GM10847 (cell line): ENCODE results near the gene KDM5A.

Experiments used
- POLR2A ChIP-seq: IDR thresholded peaks from 2 replicates; pipeline ENCODE4 v1.6.1; 2011; ENCODE audit not compliant: insufficient read length; ENCODE audit errors: extremely low read depth

The KDM5A gene

GRCh38 chr12:256958-257357 lies 132.2 kb downstream of the KDM5A start:
- TF ChIP-seq POLR2A: no peak

DNA sequence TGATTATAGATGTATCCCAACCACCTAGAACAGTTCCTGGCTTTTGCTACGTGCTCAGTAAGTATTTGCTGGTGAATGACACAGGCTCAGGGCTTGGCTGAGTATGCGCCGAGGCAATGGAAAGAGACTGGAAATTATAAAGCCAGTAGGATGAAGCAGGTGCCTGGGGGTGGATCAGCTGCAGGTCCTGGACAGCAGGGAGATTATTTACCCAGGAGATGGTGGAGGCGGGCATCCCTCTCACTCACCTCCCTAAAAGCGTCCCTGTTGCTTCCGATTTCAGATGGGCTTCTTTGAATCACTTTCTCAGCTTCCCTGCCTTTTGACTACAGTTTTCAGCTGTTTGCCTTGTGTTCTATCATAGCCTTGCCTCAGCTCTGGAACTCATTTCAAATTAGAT lies 132.9 kb downstream of the KDM5A start:
- TF ChIP-seq POLR2A: no peak

- no peak for TF ChIP-seq POLR2A
These were observed 134.2 kb downstream of the KDM5A start for GRCh38 chr12:254912-255311.

DNA sequence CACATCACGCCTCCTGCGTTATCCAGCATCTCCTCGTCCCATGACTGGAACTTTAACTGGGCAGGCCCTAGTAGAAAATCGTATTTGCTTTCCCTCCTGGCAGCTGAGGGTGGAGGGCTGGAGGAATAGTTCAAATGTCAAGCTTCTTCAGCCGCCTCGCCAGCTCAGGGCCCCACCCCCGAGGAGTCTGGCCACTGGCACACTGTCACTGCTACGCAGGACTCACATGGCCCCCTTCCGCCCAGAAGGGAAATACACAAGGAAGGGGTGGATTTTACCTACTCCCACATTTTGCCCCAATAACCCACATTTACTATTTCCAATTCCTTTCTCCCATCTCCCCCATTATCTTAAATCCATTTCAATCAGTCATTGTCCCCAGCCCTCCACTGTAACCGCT lies 135.1 kb downstream of the KDM5A start:
- TF ChIP-seq POLR2A: no peak

DNA sequence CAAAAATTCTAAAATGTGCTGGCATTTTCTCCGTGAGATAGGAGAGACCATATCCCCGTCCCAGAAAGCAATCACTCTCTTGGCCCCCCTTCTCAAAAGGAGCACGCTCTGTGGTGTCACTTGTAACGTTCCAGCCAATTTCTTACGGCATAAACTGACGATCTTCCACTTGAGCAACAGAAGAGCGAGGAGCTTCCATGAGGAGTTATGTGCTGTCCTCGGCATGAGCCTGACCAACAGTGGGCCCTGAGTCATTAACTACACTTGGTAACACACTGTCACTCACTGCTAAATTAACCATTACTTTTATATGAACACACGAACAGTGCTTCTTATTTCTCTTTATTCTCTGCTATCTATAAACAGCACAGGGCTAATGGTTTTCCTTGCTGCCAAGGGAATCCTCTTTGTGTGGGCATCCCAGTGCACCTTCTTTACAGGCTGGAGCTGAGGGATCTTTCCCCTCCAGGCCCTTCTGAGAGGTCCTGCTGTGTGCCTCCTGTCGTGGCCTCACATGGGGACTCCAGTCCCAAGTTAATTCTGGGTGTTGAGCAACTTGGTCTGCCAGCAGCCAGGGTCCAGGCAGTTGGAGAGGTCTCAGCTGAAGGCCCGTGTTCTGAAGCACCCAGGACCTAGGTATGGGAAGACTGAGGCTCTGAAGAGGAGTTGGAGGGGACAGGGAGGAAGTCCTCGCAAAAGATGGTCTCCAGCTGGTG lies 135.8 kb downstream of the KDM5A start:
- TF ChIP-seq POLR2A: no peak

GRCh38 chr12:252636-253035 lies 136.5 kb downstream of the KDM5A start:
- no peak for TF ChIP-seq POLR2A

- TF ChIP-seq POLR2A: no peak
These were observed 141.8 kb downstream of the KDM5A start for GRCh38 chr12:247271-247670.

- no peak for TF ChIP-seq POLR2A
These were observed 145.7 kb downstream of the KDM5A start for GRCh38 chr12:243381-243780.

DNA sequence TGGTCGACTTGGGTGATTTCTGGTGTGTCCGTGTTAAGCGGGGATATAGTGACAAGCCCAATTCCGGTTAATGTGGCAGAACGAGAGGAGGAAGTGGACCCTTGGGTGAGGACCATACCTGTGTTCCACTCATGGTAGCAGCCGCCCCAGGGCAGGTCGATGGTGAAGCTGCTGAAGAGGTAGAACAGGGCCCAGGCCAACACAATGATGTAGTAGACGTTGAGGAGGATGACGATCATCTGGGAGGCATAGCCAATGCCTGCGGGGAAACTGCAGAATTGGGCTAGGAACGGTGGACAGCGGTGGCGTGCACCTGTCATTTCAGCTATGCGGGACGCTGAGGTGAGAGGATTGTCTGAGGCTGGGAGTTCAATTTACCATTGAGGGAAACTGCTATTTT lies 146.6 kb downstream of the KDM5A start:
- no peak for TF ChIP-seq POLR2A

DNA sequence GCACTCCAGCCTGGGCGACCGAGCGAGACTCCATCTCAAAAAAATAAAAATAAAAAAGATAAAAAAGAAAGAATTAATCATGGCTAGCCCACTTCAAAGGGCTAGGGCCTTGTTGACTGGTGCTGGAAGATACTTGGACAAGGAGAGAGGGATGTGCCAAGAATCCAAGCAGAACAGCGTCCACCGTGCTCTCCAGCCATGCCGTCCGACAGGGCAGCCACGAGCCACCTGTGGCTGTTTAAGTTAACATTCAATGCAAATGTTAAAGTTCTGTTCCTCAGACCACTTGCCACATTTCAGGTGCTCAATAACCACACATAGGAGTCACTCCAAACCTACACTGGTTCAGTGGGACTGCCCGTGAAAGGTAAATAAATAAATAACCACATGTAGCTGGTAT lies 147.9 kb downstream of the KDM5A start:
- TF ChIP-seq POLR2A: no peak

DNA sequence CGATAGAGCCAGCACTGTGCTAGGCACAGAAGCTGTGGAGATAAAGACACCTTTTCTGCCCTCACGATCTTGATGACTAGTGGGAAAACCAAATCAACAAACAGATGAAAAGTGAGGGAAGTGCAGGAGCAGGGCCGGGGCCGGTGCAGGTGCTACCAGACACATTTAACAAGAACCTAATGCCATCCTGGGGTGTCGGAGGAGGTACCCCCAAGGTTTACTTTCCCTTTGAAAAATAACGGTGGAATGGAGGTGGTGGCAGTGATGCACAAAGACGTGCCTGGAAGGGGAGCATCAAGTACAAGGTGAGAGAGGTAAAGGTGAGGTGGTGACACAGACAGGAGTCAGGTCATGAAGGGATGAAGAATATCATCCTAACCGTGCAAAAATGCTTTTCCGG lies 148.6 kb downstream of the KDM5A start:
- TF ChIP-seq POLR2A: no peak

DNA sequence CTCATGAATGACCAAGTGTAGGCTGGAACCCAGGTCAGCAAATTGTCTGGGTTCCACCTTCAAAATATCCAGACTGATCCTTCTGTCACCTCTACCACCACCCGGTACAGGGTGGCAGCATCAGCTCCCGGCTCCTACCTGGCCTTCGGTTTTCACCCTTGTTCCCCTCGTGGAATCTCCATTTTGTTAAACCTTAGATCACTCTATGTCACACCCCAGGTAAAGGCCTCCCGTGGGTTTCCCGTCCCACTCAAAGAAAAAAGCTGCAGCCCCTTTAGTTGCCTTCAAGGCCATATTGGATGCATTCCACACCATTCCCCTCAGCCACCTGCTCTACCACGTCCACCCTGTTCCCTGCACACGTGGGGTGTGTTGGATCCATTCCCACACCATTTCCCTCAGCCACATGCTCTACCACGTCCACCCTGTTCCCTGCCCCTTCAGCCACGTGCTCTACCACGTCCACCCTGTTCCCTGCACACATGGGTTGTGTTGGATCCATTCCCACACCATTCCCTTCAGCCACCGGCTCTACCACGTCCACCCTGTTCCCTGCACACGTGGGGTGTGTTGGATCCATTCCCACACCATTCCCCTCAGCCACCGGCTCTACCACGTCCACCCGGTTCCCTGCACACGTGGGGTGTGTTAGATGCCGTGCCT lies 150.3 kb downstream of the KDM5A start:
- TF ChIP-seq POLR2A: no peak

- no peak for TF ChIP-seq POLR2A
These were observed 151.0 kb downstream of the KDM5A start for GRCh38 chr12:238116-238515.

- no peak for TF ChIP-seq POLR2A
These were observed 151.9 kb downstream of the KDM5A start for GRCh38 chr12:237026-237815.

GRCh38 chr12:236445-236844 lies 152.7 kb downstream of the KDM5A start:
- TF ChIP-seq POLR2A: no peak

- TF ChIP-seq POLR2A: no peak
These were observed 154.2 kb downstream of the KDM5A start for GRCh38 chr12:234891-235415.
